ENCODE measurements around the gene IKBKE. TPM values are rescaled to one million over a fixed set of nuclear protein-coding genes. Genes with fewer than 3 reads are reported as not detected.

Gene IKBKE
- total and polyA plus RNA-seq, 4 donors: 2.2 to 4.4 (median 3.6) TPM

- Histone ChIP-seq H3K4me3 (ENCODE audit: low read depth, low read length) (no peak overlapping the region), H3K4me1 (ENCODE audit: control insufficient read depth, insufficient read depth, low read length) (peaks cover 16% of the 10 kb centered on the region), H3K27me3 (ENCODE audit: control insufficient read depth, insufficient read depth, low read length) (no peaks in the 10 kb centered on the region), H3K36me3 (ENCODE audit: control insufficient read depth, insufficient read depth, low read length) (no peaks in the 10 kb centered on the region), H3K27ac (ENCODE audit: low read depth, low read length) (no peak overlapping the region), H3K9me3 (ENCODE audit: control insufficient read depth, insufficient read depth, low read length) (no peaks in the 10 kb centered on the region)
- DNase-seq (ENCODE audit: low read depth in 4 of 6, low spot score in 6 of 6): peak in 4 of 6 donors; percentile 48 to 79 (median 64)
- 30% methylated on average over 3 of the region's 9 CpGs for WGBS (ENCODE audit: insufficient coverage)
These were observed 74.4 kb downstream of the IKBKE start for GRCh38 chr1:206544562-206545257.

- H3K9me3 ChIP-seq (ENCODE audit: control insufficient read depth, insufficient read depth, low read length): no peaks in the 10 kb centered on the region
- no peak for DNase-seq (ENCODE audit: low read depth in 4 of 6, low spot score in 6 of 6)
- no peaks in the 10 kb centered on the region for H3K27me3 ChIP-seq (ENCODE audit: control insufficient read depth, insufficient read depth, low read length)
- no peak overlapping the region for H3K4me3 ChIP-seq (ENCODE audit: low read depth, low read length)
- WGBS (ENCODE audit: insufficient coverage): 100% methylated on average over 1 of the region's 1 CpG
- no peak overlapping the region for H3K27ac ChIP-seq (ENCODE audit: low read depth, low read length)
- peaks cover 10% of the 10 kb centered on the region for H3K4me1 ChIP-seq (ENCODE audit: control insufficient read depth, insufficient read depth, low read length)
- no peaks in the 10 kb centered on the region for H3K36me3 ChIP-seq (ENCODE audit: control insufficient read depth, insufficient read depth, low read length)
These were observed 75.1 kb downstream of the IKBKE start for GRCh38 chr1:206545351-206545750.

Small RNA genes lying within 50 kb of the gene (small RNA-seq; reads per million reads assigned to genes)
- not detected for gene MIR6769B (ENCODE audit: low replicate concordance)

Other genes with a start within 250 kb of the IKBKE start
- 10 to 100 TPM in 1 of 2 donors, 1 to 10 TPM in 1; 3.2 to 13.7 TPM for gene RASSF5, start 37.1 kb downstream of the IKBKE start, total RNA-seq
- gene RASSF5, start 37.1 kb downstream of the IKBKE start, polyA plus RNA-seq (ENCODE audit: insufficient read length in 2 of 2): 1 to 10 TPM; 9.7 to 9.8 TPM
- 10 to 100 TPM; 24.6 to 58.0 TPM for gene EIF2D, start 142.0 kb downstream of the IKBKE start, total RNA-seq
- gene EIF2D, start 142.0 kb downstream of the IKBKE start, polyA plus RNA-seq (ENCODE audit: insufficient read length in 2 of 2): 10 to 100 TPM; 32.0 to 40.5 TPM
- gene DYRK3, start 165.1 kb downstream of the IKBKE start, total RNA-seq: 10 to 100 TPM; 10.2 to 10.9 TPM
- 1 to 10 TPM; 8.3 to 9.6 TPM for gene DYRK3, start 165.1 kb downstream of the IKBKE start, polyA plus RNA-seq (ENCODE audit: insufficient read length in 2 of 2)
- 10 to 100 TPM; 17.3 to 33.2 TPM for gene MAPKAPK2, start 214.4 kb downstream of the IKBKE start, total RNA-seq
- gene MAPKAPK2, start 214.4 kb downstream of the IKBKE start, polyA plus RNA-seq (ENCODE audit: insufficient read length in 2 of 2): 10 to 100 TPM; 37.6 to 42.7 TPM